ENCODE results near the gene SALL2. TPM values are rescaled to one million over a fixed set of nuclear protein-coding genes. Genes with fewer than 3 reads are reported as not detected.
A peak's percentile ranks its signal among the peaks of the same experiment; 100 is the strongest.

SALL2 gene
- total RNA-seq, 1 experiment from 2014 or later = 287 TPM

DNA sequence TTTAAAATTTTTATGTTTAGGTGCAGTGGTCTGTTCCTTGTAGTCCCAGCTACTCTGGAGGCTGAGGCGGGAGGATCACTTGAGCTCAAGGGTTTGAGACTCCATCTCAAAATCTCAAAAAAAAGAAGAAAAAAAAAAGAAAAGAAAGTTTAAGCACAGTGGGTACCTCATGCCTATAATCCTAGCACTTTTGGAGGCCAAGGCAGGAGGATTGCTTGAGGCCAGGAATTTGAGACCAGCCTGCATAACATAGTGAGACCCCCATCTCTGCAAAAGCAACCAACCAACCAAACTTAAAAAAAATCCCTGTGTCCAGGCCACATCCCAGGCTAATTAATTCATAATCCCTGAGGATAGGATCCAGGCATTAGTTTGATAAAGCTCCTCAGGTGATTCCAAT, 3.4 kb upstream of the SALL2 start:
- Histone ChIP-seq H3K79me2 (ENCODE audit: insufficient read depth, low read length) (peaks cover 25% of the 10 kb centered on the region; the same call in 1 of the 2 replicates), H3K4ac (ENCODE audit: low read depth, low read length) (no peak overlapping the region), H4K20me1 (ENCODE audit: control insufficient read depth, insufficient read depth, insufficient read length) (no peaks in the 10 kb centered on the region), H3K23ac (ENCODE audit: insufficient read length, low read depth, low read length) (no peak overlapping the region), H4K91ac (ENCODE audit: insufficient read length, low read depth, low read length) (no peak overlapping the region), H2BK12ac (ENCODE audit: insufficient read length, low read depth, low read length) (no peak overlapping the region), H3K27ac (ENCODE audit: insufficient read length, low read depth, low read length) (peak overlapping the region; percentile 89), H2BK5ac (ENCODE audit: insufficient read length, low read length) (no peak overlapping the region), H4K8ac (replicated peaks; ENCODE audit: insufficient read length, low read depth, low read length) (no peak overlapping the region), H3K9me3 (ENCODE audit: control insufficient read depth, low read depth, low read length) (no peaks in the 10 kb centered on the region), H3K18ac (ENCODE audit: insufficient read length, low read depth, low read length) (no peak overlapping the region), H3K27me3 (ENCODE audit: insufficient read depth, low read length) (no peaks in the 10 kb centered on the region), H3K4me2 (ENCODE audit: insufficient read depth, insufficient read length, low read length) (no peak overlapping the region), H2BK15ac (ENCODE audit: low read depth, low read length) (no peak overlapping the region), H3K9ac (ENCODE audit: extremely low read depth, insufficient read length, low read length) (no peak overlapping the region), H2BK120ac (ENCODE audit: low read depth, low read length, poor library complexity, severe bottlenecking) (no peak overlapping the region), H3K14ac (ENCODE audit: insufficient read depth, low read length) (no peak overlapping the region), H3K56ac (ENCODE audit: insufficient read length, low read depth, low read length) (no peak overlapping the region), H2AFZ (ENCODE audit: low read length) (no peak overlapping the region), H3T11ph (ENCODE audit: low read length) (no peak overlapping the region), H2BK20ac (ENCODE audit: low read depth, low read length, poor library complexity, severe bottlenecking) (no peak overlapping the region), H3K23me2 (ENCODE audit: insufficient read length, low read depth, low read length, poor library complexity, severe bottlenecking) (peaks cover 12% of the 10 kb centered on the region), H3K4me1 (ENCODE audit: insufficient read depth, low read length) (peaks cover 8% of the 10 kb centered on the region; the same call in 1 of the 2 replicates), H2AK5ac (ENCODE audit: insufficient read length, low read length) (no peak overlapping the region), H4K5ac (ENCODE audit: insufficient read length, low read depth, low read length) (no peak overlapping the region), H3K79me1 (ENCODE audit: insufficient read depth, low read depth, low read length, poor library complexity, severe bottlenecking) (no peaks in the 10 kb centered on the region)
- Mint-ChIP-seq H3K4me1 (peaks cover 63 to 65% of the 10 kb centered on the region in 2 experiments), H3K36me3 (ENCODE audit: insufficient read depth in 1 of 3, low read depth in 3 of 3) (peaks cover 21 to 50% (median 30%) of the 10 kb centered on the region in 3 experiments; a peak in 6 of 7 replicates), H3K4me3 (peak overlapping the region in 1 of 2 experiments; percentile 43; a peak in 2 of 5 replicates), H3K27me3 (ENCODE audit: low read depth) (no peaks in the 10 kb centered on the region), H3K27ac (peak overlapping the region; percentile 97 to 100 (median 99)), H3K9me3 (no peaks in the 10 kb centered on the region)
- WGBS (ENCODE audit: extremely low coverage, insufficient read length, low lambda C conversion rate) = no CpG with 5 or more reads among the region's 1 CpG
- TF ChIP-seq, protein P1, sequence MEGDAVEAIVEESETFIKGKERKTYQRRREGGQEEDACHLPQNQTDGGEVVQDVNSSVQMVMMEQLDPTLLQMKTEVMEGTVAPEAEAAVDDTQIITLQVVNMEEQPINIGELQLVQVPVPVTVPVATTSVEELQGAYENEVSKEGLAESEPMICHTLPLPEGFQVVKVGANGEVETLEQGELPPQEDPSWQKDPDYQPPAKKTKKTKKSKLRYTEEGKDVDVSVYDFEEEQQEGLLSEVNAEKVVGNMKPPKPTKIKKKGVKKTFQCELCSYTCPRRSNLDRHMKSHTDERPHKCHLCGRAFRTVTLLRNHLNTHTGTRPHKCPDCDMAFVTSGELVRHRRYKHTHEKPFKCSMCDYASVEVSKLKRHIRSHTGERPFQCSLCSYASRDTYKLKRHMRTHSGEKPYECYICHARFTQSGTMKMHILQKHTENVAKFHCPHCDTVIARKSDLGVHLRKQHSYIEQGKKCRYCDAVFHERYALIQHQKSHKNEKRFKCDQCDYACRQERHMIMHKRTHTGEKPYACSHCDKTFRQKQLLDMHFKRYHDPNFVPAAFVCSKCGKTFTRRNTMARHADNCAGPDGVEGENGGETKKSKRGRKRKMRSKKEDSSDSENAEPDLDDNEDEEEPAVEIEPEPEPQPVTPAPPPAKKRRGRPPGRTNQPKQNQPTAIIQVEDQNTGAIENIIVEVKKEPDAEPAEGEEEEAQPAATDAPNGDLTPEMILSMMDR (conservative IDR thresholded peaks at IDR 0.05) = no peak
- DNase-seq = no peak

All from H9 (cell line).